ENCODE measurements around the gene SNF8.

SNF8 gene

DNA sequence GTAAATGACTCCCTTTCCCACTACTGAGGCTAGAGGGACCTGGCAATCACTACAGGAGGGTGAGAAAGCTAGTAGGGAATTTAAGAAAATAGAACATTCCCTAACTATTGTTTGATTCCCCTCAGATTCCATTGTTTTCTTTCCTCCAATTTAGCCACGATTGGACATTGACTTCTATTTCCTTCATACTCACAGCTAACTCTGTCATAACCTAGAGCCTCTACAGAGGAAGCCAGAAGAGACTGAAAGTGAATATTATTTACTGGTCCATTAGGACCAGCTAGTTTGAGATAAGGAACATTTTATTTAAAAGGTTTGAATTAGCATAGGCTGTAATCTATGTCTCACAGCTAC, 14.9 kb downstream of the SNF8 start:
- no peak for DNase-seq (ENCODE audit: low read depth)

DNA sequence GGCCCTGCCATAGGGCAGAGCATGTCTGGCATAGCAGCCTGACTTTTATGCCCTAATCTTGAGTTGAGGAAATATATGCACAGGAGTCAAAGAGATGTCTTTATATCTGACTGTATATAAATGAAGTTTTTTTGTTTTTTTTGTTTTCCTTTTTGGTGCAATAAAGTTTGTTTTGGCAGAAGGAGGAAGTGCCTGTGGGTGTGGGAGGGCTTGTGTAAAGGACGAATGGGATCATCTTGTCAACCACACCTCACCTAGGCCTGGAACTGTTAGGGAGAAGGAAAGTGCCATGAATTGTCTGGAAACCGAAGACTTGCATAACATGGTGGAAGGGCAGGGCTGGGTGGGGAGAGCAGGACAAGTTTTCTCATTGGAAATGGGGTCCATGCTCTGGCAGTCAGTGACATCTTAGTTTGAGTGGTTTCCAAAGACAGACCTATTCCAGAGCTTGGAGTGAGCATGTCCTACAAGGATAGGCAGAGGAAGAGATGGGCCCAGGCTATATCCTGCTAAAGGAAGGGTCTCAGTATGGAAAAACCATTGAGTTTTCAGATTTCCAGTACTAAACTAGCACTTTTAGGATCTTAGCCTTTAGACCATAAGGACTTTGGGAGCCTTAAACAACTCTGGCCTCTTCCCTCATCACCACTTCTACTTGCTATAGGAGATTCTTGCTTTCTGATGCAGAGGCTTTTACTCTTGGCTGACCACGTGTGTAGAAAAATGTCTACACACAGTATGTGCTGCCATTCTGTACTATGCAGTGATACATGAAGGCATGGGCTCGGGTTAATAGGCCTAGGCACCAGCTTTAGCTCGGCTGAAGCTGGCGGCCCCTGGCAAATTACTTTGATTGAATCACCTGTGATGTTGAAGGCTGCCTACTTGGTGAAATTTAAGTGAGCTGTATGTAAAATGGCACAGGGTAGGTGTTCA, 15.5 kb downstream of the SNF8 start:
- no peak for DNase-seq (ENCODE audit: low read depth)

DNA sequence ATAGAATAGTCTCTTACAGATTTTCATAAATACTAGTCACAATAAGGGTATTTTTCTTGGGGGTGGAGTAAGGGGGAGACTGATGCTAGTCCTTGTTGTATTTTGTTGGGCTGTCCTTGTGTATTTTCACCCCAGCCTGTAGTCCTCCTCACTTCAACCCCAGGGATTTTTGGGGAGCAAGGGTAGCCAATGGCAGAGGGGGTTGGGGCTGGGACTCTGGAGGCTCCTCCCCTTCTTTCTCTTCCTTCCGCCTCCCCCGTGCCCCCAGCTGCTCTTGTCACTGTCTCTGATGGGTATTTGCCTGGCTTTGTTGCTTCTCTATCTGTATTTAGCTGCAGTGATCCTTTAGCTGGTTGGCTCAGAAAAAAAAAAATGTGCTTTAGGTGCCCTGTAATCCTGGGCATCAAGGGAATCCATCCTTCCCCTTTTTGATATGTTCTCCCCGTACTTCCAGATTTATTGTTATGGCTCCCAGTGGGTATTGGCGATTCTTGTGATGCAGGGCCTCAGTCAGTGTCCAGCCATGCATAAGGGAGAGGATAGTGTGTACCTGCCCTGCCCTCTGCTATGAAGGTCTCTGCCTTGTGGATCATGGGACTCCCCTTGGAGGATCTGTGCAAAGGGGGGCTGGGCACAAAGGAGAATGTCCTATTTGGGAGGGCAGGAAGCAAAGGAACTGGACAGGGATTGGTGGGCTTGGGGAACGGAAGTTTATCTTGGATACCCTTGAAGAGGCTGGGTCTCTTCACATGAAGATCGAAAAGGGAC, 16.5 kb downstream of the SNF8 start:
- DNase-seq (ENCODE audit: low read depth), result no peak

DNA sequence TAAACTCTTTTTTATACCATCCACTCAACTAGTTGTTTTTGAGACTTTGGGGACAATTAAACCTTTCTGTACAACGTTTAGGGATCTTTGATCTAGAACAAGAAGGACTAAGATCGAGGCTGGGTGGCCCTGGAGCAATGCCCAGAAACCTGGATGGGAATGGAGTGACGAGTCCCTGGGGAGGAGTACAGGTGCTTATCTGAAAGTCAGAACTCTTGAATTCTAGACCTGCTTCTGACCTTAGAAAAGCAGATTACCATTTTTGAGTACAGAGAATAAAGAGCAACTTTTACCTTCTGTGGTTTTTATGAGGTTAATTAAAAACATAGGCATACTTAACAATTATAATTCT, 18.7 kb downstream of the SNF8 start:
- DNase-seq (ENCODE audit: low read depth), result no peak

DNA sequence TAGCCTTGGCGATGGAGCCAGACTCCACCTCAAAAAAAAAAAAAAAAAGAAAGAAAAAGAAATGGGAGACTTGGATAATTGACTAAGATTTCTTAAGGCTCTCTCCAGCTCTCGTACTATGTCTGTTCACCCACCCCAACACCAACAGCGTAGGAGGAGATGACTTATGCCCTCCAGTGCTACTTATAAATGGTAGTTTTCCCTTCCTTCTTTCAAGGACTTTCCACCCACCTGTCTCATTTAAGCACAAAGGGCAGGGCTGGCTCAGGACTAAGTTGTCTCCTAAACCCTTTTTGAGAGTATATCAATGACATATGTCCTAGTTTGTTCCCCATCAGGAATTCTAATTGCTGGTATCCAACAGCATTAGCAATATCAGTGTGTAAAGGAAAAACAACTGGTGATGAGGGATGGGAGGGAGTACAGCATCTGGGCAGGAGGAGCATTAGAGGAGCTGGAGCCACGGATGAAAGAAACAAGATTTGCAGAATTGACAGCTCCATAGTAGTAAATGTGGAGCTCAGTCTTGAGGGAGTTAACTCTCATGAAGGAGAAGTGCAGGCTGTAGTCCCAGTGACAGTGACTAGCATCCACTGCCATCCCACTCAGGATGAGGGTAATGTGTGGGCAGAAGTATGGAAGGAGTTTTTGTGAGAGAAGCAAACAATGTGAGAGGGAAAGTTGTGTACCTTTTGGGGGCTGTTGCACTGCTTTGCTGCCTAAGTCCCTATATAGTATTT, 19.2 kb downstream of the SNF8 start:
- DNase-seq (ENCODE audit: low read depth), result no peak

DNA sequence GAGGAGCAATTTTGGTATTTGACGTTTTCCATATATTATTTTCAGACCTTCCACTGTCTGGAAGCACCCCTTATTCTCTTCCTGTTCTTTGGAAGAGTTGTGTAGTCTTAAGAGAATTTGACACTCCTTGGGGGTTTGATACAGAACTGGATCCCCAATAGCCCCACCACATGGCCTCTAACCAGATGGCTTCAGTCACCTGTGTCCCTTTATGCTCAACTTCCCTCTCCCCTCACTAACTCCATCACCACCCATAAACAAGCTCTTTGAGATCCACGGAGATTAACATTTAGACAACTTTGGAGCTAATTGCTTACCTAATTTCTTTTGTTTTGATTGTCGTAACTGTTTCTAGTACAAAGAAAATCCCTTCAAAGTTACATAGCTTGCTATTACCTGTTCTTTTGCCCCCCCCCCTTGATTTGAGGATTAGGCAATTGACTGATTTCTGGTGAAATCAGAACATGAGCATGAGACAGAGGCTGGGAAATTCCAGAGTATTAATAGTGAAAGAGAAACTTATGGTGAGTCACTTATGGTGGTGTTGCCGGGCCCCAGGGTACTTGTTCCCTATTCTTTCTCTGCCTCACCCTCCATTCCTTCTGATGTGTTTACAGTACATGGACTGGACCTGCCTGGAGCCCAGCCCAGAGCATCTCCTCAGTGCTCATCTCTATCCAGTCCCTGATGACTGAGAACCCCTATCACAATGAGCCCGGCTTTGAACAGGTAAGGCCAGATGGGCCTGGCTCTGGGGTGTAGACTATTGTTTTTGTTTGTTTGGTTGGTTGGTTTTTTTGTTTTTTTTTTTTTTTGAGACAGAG, 29.0 kb downstream of the SNF8 start:
- DNase-seq (ENCODE audit: low read depth), result peak; percentile 39

DNA sequence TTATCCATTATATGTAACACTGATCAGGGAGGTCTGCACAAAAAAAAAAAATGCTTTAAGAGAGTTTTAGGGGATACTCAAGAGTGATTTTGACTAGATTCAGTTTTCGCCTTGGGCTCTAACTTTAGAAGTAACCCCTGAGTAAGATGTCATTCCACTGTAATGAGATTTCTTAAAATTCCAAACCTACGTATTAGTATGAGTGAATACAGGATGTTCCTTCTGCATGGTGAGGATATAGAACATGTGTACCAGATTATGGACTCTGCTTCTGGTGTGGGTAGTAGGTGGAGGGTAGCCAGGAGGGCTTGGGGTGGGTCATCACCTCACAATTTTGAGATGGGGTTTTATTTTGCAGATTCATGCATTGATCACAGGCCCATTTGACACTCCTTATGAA, 32.2 kb downstream of the SNF8 start:
- DNase-seq (ENCODE audit: low read depth), result no peak

DNA sequence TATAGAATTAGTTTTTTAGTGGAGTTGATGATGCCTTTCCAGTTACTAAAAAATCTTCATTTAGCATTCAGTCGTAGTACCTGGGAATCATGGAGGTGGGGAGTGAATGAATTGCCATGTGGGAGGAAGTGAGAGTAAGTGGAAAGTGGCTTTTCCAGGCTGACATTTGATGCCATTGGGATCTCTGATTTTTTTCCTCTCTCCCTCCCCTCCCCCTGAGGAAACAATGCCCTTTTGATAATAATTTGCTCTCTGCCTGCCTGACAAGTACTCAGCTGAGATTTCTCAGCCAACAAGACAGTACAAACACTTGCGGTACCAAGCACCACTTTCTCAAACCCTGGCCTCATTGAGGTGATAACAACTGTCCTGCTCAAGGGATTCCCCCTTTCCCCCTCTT, 34.3 kb downstream of the SNF8 start:
- DNase-seq (ENCODE audit: low read depth), result no peak

DNA sequence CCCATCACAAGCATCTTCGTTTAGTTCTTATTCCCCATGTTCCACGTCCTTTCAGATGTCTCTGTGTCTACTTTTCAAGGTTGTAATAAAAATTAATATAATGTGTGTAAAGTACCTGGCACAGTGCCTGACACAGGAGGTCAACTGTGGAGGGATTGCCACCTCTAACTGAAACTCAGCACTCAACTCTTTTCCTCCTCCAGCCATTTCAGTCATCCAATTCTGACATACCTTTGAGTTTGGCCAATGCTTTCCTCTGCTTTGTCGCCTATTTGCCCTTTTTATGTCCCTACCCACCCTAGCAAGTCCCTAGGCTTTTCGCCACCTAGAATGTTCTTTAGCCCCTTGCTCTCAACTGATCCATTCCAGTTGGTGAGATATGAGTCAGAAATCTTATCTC, 34.9 kb downstream of the SNF8 start:
- DNase-seq (ENCODE audit: low read depth), result no peak

DNA sequence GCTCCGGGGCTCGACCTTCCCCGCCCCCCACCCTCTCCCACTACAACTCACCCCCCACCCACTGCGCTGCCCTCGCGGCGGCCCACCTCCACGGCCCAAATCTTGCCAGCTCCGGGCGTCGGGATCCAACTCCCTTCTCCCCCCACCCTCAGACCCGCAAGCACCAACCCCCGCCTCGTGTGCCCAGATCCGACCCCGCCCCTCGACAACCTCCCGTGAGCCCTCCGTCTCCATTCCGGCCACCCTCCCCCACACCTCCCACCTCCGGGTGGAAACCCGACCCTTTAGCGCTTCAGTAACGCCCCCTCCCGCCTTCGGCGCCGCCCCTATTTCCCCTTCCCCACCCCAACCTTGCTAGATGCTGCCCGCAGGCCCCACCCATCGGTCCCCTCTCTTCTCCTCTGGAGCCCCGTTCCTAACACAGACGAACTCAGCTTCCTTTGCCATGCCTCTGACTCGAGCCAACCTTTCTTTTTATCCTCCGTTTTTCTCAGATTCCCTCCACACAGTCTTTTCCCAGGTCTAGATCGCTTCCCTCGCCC, 35.7 kb downstream of the SNF8 start:
- peak; percentile 85 for DNase-seq (ENCODE audit: low read depth)

DNA sequence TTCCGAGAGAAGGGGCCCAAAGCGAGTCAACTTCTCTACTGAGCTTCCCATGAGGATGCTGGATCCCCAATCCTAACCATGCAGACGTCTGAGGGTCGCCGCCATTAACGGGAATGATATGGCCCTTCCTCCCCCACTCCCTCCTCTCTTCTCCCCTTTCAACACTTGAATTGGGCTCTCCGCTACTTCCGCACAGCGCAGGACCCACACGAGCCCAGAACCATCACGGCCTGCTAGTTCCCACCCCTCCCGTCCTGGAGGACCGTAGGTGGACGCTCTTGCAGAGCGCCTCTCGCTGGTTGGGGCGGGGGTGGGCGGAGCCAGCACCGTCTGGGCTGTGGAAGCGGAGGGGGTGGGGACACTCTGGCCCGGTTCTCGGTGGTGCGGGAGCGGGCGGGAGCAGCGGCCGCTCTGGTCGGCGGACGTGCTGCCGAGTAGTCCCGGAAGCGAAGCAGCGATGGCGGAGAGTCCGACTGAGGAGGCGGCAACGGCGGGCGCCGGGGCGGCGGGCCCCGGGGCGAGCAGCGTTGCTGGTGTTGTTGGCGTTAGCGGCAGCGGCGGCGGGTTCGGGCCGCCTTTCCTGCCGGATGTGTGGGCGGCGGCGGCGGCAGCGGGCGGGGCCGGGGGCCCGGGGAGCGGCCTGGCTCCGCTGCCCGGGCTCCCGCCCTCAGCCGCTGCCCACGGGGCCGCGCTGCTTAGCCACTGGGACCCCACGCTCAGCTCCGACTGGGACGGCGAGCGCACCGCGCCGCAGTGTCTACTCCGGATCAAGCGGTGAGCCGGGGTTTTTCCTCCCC, 36.4 kb downstream of the SNF8 start, which contains the start of gene UBE2Z:
TSS of gene UBE2Z (plus strand) at position 361 of the 797 bp plus-strand sequence. CDS start at position 458, 97 bp downstream.
- peak; percentile 87 for DNase-seq (ENCODE audit: low read depth)

DNA sequence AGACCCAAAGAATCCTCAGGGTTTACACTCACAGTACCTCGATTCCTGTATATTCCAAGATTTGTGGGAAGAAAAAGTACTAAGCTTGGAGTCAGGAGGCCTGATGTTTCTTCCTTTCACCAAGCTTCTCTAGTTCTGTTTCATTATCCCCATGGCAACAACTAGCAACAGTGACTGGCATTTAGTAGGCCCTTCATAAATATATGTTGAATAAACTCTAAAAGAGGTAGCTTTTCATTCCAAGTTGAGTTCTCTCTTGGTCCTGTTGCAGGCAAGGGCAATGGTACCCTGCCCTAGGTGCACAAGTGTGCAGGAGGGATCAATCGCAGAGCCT, 37.0 kb downstream of the SNF8 start:
- DNase-seq (ENCODE audit: low read depth), result no peak

DNA sequence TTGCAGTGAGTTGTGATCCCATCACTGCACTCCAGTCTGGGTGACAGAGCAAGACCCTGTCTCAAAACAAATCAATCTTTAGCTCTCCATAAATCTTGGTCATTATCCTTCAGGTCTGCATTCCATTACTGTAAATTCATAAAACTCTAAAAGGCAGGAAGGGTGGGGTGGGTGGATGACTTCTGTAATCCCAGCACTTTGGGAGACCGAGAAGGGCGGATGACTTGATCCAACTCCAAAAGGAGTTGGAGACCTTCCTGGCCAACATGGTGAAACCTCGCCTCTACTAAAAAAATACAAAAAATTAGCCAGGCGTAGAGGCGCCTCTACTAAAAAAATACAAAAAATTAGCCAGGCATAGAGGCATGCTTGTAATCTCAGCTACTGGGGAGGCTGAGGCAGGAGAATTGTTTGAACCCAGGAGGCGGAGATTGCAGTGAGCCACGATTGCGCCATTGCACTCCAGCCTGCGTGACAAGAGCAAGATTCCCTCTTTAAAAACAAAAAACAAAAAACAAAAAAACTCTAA, 38.6 kb downstream of the SNF8 start:
- no peak for DNase-seq (ENCODE audit: low read depth)

DNA sequence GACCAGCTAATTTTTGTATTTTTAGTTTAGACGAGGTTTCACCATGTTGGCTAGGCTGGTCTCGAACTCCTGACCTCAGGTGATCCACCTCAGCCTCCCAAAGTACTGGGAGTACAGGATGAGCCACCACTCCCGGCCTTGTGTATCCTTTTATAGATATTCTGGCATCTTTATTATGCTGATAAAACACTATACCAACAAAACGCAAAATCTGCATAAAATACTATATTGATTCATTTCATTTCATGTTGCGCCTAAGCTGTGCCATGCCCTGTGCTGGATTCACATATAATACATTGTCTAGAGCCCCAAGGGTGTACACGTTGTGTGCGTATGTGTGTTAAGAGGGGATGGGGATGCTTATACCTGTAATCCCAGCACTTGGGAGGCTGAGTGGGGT, 40.2 kb downstream of the SNF8 start:
- DNase-seq (ENCODE audit: low read depth), result no peak

DNA sequence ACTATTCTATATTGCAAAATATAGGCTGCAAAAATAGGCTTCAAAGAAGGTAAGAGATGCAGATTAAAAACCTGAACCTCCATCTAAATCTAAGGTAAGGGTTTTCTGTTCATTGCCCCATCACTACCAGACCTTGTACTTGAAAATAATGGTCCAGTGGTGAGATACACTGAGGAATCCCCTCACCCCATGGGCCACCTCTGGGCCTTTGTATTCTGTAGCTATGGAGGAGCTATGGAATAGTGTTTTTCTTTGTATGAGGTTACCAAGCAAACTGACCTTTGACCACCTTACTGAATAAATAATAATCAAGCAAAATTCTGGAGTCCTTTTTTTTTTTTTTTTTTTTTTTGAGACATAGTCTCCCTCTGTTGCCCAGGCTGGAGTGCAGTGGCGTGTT, 41.2 kb downstream of the SNF8 start:
- no peak for DNase-seq (ENCODE audit: low read depth)

DNA sequence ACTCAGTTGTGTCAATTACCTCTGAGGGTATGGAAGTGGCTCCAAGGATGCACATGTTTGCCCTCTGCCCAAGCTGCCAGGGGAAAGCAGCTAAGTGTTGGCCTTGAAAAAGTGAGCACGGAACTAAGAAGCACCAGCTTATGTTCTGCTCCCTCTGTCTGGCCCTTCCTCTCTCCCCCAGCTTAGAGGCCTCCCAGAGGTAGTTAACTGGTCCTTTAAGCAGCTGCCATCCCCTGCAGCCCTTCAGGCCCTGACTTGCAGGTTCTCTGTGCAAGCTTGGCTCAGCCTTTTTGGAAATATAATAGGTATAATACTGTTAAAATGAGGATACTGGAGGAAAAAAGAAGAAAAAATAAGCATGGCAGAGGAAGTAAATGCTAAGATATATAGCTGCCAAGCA, 43.4 kb downstream of the SNF8 start:
- DNase-seq (ENCODE audit: low read depth), result no peak

DNA sequence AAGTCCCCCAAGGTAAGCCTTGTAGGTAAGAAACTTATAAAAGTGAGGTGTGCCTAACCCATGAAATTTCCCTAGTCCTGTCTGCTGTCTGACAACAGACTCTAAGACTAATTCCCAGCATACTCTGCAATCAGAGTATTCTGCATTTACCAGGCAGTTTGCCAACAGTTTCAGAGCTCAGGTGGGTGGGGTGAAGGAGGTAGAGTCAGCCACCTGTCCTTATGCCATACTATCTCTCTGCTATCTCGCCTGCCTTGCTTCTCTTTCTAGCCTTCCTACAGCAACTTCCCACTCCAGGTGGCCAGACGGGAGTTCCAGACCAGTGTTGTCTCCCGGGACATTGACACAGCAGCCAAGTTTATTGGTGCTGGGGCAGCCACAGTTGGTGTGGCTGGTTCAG, 49.8 kb downstream of the SNF8 start:
- DNase-seq (ENCODE audit: low read depth), result no peak

DNA sequence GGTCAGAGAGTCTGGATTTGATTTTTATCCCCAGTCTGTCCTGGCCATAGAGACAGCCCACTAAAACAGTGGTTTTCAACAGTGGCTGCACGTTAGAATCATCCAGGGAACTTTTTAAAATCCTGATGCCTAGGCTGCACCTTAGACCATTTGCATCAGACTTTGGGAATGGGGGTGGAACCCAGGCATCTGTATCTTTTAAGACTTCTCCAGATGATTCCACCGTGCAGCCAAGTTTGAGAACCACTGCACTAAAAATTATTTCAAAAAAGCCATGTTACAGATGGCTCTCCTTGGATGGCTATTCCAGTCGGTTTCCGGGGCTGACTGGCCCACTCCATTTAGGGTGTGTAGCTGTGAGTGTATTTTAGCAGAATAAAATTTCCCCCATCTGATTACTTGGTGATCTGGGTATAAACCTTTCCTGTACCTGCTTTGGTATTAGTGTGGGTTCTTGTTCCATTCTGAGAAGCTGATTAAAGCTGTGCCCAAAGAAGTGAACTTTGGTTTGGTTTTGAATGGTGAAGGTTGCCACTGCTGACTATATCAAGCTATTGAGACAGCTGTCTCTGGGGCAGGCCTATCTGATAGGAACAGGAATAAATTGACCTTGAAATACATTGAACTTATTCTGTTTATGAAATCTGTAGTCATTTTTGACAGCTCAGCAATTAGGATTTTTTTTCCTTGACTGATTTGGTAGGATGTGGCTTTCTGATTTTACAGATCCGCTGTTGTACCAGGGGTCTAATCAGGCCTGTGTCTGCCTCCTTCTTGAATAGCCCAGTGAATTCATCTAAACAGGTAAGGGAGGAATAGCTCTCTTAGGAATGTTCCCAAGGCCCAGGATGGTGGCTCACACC, 50.8 kb downstream of the SNF8 start:
- no peak for DNase-seq (ENCODE audit: low read depth)

DNA sequence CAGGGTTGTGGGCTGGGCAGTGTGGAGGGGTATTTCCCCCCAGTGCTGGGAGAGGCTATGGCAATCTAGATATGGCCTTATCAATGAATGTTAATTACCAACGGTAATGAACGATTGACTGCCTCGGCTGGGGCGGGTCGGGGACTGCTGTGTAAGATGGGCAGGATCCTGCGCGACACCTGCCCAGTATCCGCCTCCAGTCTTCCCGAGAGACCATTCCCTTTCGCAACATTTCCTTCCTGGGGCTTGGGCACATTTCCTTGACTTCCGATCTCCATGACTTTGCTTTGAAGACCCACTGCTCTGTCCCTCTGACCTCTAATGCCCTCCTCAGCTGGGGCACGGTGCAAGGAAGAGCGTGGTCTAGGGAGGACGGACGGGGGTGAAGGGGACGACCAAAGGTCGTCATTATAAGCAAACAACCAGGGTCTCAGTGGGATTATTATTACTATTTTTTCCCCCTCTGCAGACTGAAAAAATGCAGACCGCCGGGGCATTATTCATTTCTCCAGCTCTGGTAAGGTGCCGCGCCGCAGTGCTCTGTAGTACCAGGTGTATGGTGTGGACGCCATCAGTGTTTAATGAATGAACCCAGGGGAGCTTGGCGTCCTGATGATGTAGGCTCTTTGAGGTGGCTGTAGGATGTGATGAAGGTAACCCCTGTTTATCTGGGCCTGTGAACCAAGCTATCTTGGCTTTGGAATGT, 51.5 kb downstream of the SNF8 start:
- DNase-seq (ENCODE audit: low read depth), result no peak
